Measurements from ENCODE around the gene FYB1.

Gene FYB1

DNA sequence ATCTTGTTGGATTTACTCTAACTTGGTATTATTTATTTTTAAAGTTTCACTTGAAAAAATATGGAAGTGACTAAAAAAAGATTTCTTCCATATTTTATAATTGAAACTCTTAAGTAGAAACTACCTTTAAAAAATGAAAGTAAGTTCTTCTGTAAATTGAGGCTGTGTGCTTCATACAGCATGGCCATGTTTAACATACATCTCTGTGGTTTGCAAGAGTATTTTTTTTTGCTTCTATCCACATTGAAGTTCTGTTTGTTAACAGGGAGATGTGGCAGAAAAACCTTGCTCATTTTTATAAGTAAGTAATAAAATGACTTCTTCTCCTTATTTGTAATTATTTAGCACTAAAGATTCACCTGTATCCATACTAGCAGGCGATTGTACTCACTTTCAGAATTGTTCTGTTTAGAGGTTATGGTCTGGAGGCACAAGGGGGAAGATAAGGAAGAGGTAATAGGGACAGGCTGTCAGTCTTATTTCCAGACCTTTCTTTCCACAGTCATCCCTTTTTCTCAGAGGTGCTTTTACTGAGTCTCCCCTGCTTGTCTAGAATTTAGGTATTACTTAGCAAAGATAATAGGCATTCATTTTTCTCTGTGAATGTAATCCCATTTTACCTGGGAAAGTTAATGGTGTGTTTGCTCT, 16.0 kb downstream of the FYB1 start:
- no peak for DNase-seq

DNA sequence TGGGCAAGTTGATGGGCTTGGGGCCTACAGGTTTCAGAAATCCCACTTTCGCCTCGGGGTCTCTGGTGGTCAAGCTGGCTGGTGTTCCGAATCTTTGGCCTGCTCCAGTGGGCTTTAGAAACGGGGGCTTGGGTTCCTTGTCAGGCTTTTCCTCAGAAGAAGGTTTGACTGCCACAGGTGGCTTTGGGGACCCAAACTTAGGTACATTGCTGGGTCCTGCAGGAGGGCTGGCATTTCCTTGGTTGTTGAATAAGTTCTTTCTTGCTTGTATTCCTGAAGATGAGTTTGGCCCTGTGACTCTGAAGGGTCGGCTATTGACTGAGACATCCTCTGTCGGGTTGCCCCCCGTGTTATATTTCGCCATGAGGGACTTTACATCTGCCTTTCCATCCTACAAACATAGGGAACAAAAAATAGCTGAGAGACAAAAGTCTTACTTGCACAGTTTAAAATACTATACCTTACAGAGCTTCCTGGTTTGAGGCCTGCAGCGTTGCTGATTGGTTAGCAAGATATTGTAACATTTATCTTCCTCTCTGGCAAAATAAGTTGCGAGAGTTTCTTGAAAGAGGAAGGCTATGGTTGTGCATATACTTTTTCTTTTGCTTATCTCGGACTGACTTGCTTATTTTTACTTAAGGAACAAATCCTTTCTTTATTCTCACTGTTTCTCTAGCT, 16.6 kb downstream of the FYB1 start:
- DNase-seq, result no peak

DNA sequence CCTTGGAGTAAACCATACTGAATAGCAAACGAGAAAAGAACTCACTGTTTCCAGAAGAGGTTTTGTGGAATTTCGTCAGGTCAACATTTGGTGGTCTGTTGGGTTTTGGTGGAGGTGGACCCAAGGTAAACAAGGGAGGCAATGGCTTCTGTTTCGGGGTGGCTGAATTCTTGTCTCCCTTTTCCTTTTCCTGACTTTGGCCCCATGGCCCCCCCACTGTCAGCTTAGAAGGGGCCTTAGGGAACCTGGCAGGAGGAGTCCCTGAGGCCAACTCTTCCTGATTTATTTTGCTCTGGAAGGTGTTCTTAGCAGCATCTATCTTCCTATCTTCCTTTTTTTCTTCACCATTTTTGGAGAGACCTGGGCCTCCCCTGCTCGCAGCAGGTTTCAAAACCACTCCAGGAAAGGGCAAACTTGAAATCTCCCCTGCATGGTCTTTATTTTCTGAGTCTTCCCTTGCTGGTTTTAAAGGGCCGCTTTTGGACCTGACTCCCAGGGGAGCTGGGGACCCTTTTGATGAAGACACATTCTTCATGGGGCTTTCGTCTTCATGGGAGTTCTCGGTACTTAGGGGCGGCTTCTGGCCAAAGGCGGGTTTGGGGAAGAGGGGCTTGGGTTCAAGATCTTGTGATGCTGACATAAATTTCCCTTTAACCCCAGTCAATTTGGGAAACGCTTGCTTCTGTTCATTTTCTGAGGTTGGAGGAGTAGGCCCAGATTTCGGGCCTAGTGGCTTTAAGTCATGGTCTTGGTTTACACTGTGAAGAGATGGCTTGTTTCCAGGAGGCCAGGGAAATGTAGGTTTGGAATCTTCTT, 17.4 kb downstream of the FYB1 start:
- no peak for DNase-seq

DNA sequence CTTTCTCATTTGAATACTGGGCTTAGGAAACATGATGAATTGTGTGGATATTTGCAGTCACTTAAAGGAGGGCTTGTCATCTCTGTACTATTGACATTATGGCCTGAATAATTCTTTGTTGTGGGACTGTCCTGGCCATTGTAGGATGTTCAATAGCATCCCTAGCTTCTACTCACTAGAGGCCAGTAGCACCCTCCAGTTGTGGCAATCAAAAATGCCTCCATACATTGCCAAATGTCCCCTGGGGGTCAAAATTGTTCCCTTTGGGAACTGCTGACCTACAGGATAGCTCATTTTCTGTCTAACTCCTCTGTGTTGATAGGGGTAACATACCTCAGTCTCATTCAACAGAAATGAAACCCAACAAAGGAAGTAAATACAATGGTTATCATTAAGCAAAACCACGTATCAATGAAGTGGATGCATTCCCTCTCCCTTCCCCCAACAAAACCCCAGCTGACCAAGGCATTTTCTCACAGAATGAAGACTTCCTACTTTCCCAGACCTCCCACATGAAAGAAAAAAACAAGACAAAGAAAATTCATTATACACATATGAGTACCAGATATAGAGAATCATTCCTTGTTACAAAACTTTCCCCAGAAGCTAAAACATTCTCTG, 18.1 kb downstream of the FYB1 start:
- DNase-seq, result no peak

DNA sequence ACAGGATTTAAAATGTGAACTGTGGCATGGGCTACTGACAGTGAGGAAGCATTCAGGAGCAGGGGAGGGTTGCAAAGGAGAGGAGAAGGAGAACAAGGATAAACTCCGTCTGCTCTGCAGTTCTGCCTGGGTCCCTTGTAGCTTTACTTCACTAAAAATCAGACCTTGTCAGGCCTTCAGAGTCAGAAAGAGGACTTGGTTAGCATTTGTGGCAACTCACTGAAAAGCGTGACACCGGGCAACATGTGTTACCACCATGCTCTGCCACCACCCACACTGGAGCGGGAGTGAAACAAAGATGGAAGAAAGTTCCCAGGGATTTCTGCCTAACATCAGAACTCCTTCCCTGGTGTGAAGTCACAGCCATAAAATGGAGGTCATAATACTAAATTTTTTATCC, 19.3 kb downstream of the FYB1 start:
- DNase-seq, result no peak

DNA sequence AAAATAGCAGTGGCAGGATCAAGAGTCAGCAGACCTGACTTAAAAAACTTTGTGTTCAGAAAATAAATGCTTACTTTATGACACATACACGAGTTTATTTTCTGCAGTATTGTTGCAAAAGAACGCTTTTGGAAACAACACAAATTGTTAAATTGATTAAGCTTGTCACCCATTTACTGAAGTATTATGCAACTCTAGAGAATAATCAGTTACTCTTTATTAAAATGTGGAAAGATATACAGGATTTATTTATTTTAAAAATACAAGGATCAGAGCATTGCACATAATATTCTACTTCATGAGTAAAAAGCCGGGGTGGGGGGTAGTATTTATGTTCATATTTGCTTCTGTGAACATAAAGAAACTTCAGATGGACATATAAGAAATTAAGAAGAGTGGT, 20.0 kb downstream of the FYB1 start:
- DNase-seq, result no peak

DNA sequence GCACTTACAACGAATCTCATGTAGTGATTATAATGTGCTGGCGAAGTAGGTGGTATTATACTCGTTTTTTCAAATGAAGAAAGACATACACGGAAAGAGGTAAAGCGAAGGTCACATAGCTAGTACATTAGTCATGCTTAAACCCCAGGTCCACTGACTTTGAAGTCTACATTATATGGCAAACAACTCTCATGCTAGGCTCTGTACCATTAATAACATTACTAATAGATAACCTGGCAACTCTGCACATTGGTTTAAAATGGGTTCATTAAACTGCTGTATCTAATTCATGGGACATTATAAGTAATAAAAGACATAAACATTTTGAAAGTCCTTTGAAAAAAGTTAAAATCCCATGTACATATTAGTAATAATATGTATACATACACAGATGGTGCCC, 21.2 kb downstream of the FYB1 start:
- DNase-seq, result no peak

DNA sequence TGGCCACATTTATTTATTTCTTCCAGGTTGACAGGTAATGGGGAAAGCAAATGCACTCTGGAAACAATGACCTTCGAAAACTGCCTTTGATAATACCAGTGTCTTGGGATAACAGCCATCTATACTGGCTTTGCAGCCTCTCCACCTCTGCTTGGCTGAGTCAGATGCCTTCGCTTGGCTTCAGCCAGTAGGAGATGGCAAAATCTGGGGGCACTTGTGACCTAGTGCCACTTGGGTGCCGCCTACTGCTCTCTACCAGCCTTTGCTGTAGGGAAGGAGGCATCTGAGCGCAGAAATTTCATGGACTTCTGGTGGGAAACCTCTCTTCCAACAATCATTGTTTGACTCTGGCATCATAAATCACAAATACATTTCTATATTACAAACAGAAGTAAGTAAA, 21.8 kb downstream of the FYB1 start:
- DNase-seq, result no peak

DNA sequence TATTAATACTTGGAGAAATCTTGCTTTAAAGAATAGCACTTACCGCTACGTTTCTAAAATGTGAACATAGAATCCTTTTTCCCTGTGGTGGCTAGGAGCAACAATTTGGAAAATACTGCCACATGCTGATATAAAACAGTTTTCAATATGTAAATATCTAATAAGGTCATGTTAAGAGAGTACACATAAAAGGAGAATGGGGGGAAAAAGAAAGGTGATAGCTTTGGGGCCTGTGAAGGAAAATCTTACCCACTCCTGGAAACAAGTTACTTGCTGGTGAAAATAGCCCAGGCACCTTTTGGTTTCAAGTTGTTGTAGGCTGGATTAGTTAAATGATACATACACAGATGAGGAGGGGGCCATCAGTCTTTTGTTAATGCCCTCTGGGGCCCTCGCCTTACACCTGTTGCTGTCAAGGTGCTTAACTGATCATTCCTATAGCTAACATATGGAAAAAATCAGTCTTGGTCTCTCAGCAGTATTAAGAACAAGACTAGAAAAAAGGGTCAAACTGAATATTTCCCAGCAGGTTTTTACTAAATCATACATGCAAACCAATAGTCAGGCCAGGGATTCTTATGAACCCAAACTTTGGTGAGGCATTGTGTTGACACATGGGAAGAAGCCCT, 24.1 kb downstream of the FYB1 start:
- no peak for DNase-seq

DNA sequence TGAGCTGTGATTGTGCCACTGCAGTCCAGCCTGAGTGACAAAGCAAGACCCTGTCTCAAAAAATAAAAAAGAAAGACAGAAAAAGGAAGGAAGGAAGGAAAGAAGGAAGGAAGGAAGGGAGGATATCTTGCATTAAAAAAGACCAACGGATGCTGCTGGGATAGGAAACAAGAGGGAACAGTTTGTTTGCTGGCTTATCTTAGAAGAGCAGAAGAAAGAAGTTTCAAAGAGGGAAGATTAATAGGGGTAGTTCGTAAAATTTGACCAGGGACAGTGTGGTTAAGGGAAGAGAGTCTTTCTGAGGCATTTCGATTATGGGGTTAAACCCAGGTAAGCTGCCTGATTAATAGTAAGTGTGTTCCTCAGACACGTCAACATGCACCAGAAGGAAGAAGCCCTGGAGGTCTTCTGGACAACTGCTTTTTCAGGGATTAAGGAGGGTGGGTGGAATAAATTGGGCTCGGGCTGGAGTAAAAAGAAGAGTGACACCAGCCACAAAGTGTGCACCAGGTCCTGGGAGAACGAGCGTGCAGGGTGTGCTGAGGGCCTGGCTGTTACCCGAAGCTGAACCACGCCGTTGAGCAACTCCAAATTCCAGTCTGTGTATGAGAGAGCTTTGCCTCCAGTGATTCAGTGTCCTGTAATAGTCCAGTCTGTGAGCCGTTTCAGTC, 24.8 kb downstream of the FYB1 start:
- DNase-seq, result no peak

DNA sequence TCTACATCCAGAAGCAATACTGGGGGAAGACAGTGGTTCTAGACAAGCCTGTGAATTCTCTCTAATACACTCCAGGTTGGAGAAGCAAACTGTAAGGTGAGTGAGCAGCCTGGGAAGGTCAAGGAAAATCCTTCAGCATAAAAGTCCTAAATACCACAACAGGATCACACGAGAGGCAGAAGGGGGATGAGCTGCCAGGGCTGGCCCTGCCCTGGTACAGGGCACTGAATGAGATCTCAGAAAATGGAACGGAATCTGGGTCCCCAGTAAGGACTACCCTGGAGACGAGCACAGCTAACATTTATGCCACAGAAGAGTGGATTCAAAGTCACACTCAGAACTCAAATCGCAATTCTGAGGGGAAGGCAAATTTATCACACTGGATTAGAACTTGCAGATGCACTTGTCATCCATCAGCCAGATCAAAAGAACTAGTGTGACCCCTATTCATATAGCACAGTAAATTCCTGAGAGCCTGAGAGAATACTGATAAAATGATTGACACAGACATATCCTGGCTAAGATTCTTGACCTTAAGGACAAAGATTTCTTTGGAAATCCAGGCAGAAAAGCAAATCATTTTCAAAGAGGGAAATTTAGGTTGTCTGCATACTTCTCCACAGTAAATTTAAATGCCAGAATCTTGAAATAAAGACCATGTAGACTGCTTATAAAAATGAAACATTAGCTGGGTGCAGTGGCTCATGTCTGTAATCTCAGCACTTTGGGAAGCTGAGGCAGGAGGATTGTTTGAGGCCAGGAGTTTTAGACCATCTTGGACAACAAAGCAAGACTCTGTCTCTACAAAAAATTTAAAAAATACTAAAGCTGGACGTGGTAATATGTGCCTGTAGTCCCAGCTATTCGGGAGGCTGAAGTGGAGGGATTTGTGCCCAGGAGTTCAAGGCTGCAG, 25.6 kb downstream of the FYB1 start:
- no peak for DNase-seq

DNA sequence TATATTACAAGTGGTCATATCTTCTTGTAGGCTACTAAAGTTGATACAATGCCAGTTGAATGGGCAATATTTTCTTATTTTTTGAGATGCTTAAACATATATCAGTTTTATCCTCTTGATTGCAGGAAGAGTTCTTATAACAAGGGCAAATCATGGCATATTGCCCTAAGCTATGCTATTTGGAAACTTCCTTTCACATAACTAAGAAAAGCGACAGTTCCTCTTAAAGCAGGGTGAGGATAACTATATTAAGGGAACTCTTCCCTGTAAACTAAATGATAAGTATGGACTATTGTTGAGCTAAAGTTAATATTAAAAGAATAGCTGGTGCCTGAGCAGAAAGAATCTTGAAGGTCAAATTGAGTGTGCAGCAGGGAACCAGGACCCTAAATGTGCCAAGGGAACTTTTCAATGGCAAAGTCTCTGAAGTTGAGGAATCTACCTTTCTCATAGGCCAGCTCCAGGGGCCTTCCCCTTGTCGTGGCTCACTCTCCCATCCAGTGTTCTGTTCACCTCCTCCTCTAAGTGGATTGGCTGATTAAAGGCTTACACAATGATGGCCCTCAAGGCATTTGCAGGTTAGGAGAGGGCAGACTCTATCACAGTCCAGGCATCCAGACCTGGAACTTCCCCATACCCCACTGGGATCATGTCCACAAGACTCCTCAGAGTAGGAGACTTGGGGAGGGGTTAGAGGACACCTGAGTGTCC, 26.8 kb downstream of the FYB1 start:
- DNase-seq, result no peak

DNA sequence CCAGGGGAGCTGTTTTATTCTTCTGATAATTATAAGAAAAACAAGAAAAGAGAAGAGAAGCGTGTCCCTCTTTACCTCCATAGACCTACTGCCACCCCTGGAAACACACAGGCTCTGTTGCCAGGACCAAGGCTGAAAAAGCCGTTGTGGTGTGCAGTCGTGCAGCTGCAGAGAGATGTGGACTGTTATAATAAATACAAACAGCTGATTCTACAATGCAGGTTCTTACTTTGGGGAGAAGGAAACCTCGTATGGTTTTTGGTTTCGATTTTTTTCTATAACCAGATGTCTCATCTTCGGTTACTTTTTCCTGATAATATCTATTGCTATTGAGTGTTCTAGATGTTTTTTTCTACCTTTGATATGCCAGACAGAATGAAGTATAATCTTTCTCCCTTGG, 28.1 kb downstream of the FYB1 start:
- no peak for DNase-seq

DNA sequence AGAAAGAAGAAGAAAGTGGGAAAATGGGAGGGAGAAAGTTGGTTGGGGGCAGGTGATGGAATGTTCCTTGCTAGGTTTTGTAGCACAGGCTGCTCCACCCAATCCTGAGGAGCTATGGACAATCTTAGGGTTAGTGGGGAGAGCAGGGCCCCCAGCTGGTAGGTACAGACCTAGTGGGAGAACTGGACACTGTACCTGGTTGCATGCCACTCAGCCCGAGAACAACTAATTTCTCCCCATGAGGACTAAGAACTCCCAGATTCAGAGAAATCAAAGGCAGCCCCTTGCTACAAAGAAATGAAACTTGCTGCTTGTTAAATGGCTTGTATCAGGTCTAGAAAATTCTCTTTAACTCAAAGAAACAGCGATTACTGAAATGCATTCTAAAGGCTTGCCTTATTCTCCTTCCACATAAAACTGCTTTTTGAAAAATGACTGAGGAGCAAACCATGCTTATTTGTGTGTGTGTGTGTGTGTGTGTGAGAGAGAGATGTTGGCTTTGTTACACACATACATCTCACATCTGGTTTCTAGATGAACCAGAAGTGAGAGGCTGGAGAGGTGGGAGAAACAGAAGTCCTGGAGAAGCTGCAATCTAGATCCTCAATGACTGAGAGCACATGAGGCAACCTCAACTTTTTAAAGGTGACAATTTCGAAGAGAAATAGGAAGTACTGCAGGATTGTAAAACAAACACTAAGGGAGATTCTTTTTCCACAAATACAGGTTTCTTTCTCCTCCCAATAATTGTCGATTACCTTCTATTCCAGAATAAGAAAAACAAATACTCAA, 28.9 kb downstream of the FYB1 start:
- no peak for DNase-seq

DNA sequence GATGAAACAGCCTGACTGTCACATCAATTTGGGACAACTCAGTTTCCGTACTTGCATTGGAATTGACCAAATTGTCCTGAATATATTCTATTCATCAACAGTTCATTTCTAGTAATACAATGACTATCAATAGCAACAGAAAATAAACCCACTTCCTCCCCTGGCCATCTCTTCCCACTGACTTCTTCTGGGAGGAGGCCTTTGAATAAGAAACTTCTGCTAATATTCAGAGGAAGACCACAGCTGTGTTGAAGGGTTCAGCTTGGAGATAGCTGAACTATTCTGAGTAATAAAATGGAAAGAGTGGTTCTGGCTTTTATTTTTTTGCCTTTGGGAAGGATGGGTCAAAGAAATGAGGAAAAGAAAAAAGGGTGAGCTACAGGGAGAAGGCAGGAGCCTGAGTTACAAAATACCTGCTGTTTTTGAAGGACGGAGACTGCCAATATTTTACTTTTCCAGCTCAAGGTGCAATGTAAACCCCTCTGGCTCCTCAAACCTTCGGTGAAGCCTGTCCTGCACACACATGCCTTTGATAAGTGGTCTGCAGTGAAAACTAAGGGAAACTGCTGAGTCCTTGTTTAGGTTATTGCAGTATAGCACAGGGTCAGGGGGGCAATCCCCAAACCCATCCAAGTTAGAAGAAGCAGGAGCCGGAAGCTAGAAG, 29.9 kb downstream of the FYB1 start:
- DNase-seq, result no peak

DNA sequence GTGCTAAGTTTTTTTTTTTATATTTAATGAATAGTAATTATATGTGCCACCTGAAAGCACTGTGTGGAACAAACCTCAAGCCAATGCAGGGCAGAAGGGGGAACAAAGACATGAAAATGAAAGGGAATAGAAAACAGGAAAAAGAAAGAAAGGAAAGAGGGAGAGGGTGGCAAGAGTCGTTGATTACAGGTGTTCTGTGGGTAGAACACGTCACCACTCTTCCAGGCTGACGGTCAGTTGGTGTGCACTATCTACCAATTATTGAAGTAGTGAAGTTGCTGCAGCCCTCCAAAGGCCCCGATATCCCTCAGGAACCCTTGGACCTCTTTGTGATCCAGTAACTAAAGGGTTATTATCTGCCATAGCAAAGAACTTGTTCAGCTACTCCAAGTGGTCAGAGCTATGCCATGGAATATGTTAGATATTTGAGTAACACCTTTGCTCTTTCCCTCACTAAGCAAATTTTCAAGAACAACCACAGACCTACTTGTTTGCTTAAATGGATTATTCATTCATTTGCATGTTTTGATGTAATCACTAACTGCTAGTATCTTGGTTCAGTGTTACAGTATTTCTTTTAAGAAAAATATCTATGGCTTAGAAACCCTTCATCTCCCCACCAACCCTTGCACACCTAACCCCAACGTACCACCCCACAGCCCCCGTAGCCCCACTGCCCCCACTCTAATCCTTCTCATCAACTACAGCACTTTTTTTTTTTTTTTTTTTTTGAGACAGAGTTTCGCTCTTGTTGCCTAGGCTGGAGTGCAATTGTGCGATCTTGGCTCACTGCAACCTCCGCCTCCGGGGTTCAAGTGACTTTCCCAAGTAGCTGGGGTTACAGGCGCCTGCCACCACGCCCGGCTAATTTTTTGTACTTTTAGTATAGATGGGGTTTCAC, 31.3 kb downstream of the FYB1 start:
- no peak for DNase-seq

DNA sequence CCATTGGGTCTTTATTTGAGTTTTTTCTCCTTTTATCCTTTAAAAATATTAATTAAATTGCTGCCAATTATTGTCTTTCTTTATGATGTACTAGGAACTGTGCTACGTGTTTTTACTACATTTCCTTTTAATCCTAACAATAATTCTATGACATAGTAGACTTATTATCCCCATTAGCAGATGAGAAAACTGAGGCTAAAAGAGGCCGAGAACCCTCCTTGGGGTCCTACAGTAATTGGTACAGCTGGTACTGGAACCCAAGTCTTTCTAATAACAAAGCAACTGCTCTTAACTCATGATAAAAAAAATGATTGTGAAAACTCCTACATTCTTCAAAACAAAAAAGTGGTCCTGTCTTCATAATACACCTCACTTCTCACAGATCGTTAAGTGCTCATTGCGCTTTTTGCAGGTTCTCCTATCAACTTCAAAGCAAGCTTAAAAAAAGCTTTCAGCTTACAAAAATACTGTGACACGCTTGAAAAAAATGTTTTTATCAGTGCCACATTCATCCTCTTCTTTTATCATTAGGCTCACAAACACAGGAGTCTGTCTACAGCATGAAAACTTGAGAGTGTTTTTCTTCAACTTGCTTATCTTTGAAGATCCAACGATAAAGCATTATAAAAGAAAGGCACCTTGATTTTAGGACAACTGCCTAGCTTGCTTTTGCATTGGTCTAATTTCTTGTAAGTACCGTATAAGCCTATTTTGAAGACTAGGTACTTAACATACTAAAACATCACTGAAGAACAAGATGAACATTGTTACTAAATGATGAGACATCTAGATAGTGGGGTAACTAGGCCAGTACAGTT, 32.4 kb downstream of the FYB1 start:
- DNase-seq, result no peak

All from NCI-H2107 (cell line).